ENCODE data around the gene MAML2.

Gene MAML2

GRCh38 chr11:96082936-96083335, 260.1 kb downstream of the MAML2 start:
- Histone ChIP-seq H3K4me1 (ENCODE audit: low read length) (no peaks in the 10 kb centered on the region), H3K9ac (ENCODE audit: low read length) (no peak overlapping the region), H3K4me3 (ENCODE audit: low read length) (no peak overlapping the region), H3K36me3 (replicated peaks; ENCODE audit: insufficient read depth, low read length) (no peaks in the 10 kb centered on the region), H3K9me3 (replicated peaks; ENCODE audit: insufficient read depth, low read length) (no peaks in the 10 kb centered on the region), H3K9me2 (replicated peaks; ENCODE audit: insufficient read depth, low read length) (no peaks in the 10 kb centered on the region), H3K4me2 (ENCODE audit: low read depth, low read length) (no peak overlapping the region), H3F3A (ENCODE audit: insufficient read depth, low read length) (no peaks in the 10 kb centered on the region), H3K27ac (ENCODE audit: low read length) (no peak overlapping the region), H4K20me1 (ENCODE audit: insufficient read depth, low read length) (no peaks in the 10 kb centered on the region), H3K79me2 (ENCODE audit: low read length) (no peaks in the 10 kb centered on the region), H3K27me3 (replicated peaks; ENCODE audit: insufficient read depth, low read length) (no peaks in the 10 kb centered on the region), H2AFZ (ENCODE audit: low read length) (no peak overlapping the region)
- TF ChIP-seq EZH2 (optimal IDR thresholded peaks at IDR 0.05; ENCODE audit: low read depth, low read length) = no peak
- TF ChIP-seq EZH2phosphoT487 (IDR thresholded peaks at IDR 0.05; ENCODE audit: low read length) = no peak
- no peak for TF ChIP-seq CTCF (IDR thresholded peaks at IDR 0.05; ENCODE audit: low read length)
- DNase-seq = no peak

- no peaks in the 10 kb centered on the region for H4K20me1 ChIP-seq (ENCODE audit: insufficient read depth, low read length)
Observed at GRCh38 chr11:96082002-96082899, 260.7 kb downstream of the MAML2 start.

GRCh38 chr11:96081561-96081960, 261.4 kb downstream of the MAML2 start:
- H3K4me1 ChIP-seq (ENCODE audit: low read length) = no peaks in the 10 kb centered on the region
- no peak overlapping the region for H3K9ac ChIP-seq (ENCODE audit: low read length)
- no peak overlapping the region for H3K4me3 ChIP-seq (ENCODE audit: low read length)
- TF ChIP-seq CTCF (IDR thresholded peaks at IDR 0.05; ENCODE audit: low read length) = no peak
- TF ChIP-seq EZH2phosphoT487 (IDR thresholded peaks at IDR 0.05; ENCODE audit: low read length) = no peak
- TF ChIP-seq EZH2 (optimal IDR thresholded peaks at IDR 0.05; ENCODE audit: low read depth, low read length) = no peak
- no peaks in the 10 kb centered on the region for H3K27me3 ChIP-seq (replicated peaks; ENCODE audit: insufficient read depth, low read length)
- no peaks in the 10 kb centered on the region for H3K79me2 ChIP-seq (ENCODE audit: low read length)
- no peaks in the 10 kb centered on the region for H3K9me3 ChIP-seq (replicated peaks; ENCODE audit: insufficient read depth, low read length)
- H3F3A ChIP-seq (ENCODE audit: insufficient read depth, low read length) = no peaks in the 10 kb centered on the region
- no peak for DNase-seq
- no peak overlapping the region for H3K27ac ChIP-seq (ENCODE audit: low read length)
- H3K4me2 ChIP-seq (ENCODE audit: low read depth, low read length) = no peak overlapping the region
- H2AFZ ChIP-seq (ENCODE audit: low read length) = no peak overlapping the region
- no peaks in the 10 kb centered on the region for H4K20me1 ChIP-seq (ENCODE audit: insufficient read depth, low read length)
- no peaks in the 10 kb centered on the region for H3K36me3 ChIP-seq (replicated peaks; ENCODE audit: insufficient read depth, low read length)
- H3K9me2 ChIP-seq (replicated peaks; ENCODE audit: insufficient read depth, low read length) = no peaks in the 10 kb centered on the region

More at GRCh38 chr11:96082002-96082899, 260.7 kb downstream of the MAML2 start:
- no peak for DNase-seq
- Histone ChIP-seq H3K4me3 (ENCODE audit: low read length) (no peak overlapping the region), H3K4me2 (ENCODE audit: low read depth, low read length) (no peak overlapping the region), H2AFZ (ENCODE audit: low read length) (no peak overlapping the region), H3K9ac (ENCODE audit: low read length) (no peak overlapping the region), H3K27me3 (replicated peaks; ENCODE audit: insufficient read depth, low read length) (no peaks in the 10 kb centered on the region), H3F3A (ENCODE audit: insufficient read depth, low read length) (no peaks in the 10 kb centered on the region), H3K4me1 (ENCODE audit: low read length) (no peaks in the 10 kb centered on the region), H3K79me2 (ENCODE audit: low read length) (no peaks in the 10 kb centered on the region), H3K9me3 (replicated peaks; ENCODE audit: insufficient read depth, low read length) (no peaks in the 10 kb centered on the region), H3K27ac (ENCODE audit: low read length) (no peak overlapping the region), H3K36me3 (replicated peaks; ENCODE audit: insufficient read depth, low read length) (no peaks in the 10 kb centered on the region), H3K9me2 (replicated peaks; ENCODE audit: insufficient read depth, low read length) (no peaks in the 10 kb centered on the region)
- no peak for TF ChIP-seq EZH2 (optimal IDR thresholded peaks at IDR 0.05; ENCODE audit: low read depth, low read length)
- no peak for TF ChIP-seq CTCF (IDR thresholded peaks at IDR 0.05; ENCODE audit: low read length)
- TF ChIP-seq EZH2phosphoT487 (IDR thresholded peaks at IDR 0.05; ENCODE audit: low read length) = no peak

Data from MM.1S (cell line).